Measurements from ENCODE around the gene TAC1. TPM values are rescaled to one million over a fixed set of nuclear protein-coding genes. Genes with fewer than 3 reads are reported as not detected.

Gene TAC1, protein sequence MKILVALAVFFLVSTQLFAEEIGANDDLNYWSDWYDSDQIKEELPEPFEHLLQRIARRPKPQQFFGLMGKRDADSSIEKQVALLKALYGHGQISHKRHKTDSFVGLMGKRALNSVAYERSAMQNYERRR
- total RNA-seq (2014; rRNA removed; shearing (Covaris generic)): not detected in 2 replicates
- total RNA-seq (2022): not detected in 2 replicates
- Bru-seq, nascent RNA: not detected
- BruChase-seq, experiment 1, labeled RNA remaining after a 6-hour chase: not detected
- not detected for BruChase-seq, experiment 2, labeled RNA remaining after a 2-hour chase
- long read RNA-seq: 0 reads

DNA sequence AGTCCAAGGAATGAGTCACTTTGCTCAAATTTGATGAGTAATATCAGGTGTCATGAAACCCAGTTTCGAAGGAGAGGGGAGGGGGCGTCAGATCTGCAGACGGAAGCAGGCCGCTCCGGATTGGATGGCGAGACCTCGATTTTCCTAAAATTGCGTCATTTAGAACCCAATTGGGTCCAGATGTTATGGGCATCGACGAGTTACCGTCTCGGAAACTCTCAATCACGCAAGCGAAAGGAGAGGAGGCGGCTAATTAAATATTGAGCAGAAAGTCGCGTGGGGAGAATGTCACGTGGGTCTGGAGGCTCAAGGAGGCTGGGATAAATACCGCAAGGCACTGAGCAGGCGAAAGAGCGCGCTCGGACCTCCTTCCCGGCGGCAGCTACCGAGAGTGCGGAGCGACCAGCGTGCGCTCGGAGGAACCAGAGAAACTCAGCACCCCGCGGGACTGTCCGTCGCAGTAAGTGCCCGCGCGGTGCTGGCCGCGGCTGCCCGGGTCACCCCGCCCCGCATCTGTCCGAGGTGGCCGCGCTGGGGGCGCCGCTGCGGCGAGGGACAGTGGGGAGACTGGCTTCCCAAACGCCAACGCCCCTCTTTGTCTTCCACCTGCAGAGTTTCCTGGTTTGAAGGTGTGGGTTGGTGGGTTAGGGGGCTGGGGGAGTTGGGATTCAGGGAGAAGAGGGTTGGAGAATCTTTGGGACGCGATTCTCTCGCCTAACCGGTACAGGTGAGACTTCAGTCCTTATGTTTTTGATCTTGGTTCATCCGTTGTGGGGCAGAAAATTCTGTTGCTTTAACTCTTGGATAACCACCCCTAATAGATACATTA lies at the start of gene TAC1:
TSS of gene TAC1 (plus strand) at position 351 of the 829 bp plus-strand sequence. CDS start 527 bp downstream, outside the sequence.
- Histone ChIP-seq H2AFZ (ENCODE audit: low read length) (no peak within 1 kb of the TSS), H3K36me3 (ENCODE audit: insufficient read depth, low read length) (no peaks in the 10 kb centered on the region), H3K9me2 (ENCODE audit: insufficient read depth, low read length) (no peaks in the 10 kb centered on the region), H4K20me1 (ENCODE audit: insufficient read depth, low read length) (no peaks in the 10 kb centered on the region), H3K4me1 (ENCODE audit: insufficient read depth, low read length, poor library complexity, severe bottlenecking) (no peaks in the 10 kb centered on the region), H3K79me2 (ENCODE audit: insufficient read depth, low read depth, low read length) (no peaks in the 10 kb centered on the region), H3K4me2 (ENCODE audit: low read length) (no peak within 1 kb of the TSS), H3K4me3 (ENCODE audit: low read depth, low read length, poor library complexity, severe bottlenecking) (no peak within 1 kb of the TSS), H3K9me3 (ENCODE audit: low read length) (no peaks in the 10 kb centered on the region), H3K27ac (ENCODE audit: low read depth, low read length, poor library complexity, severe bottlenecking) (no peak within 1 kb of the TSS)
- ChIA-PET POLR2A (no interaction called here), CTCF (ENCODE audit: unreplicated experiment) (no interaction called here)
- no peak for DNase-seq (ENCODE audit: low spot score)
- intact Hi-C loops (cut with micrococcal nuclease; ENCODE audit: unreplicated experiment): no loop called here
- no TSS peak for BruUV-seq (replicated peaks)
- TF ChIP-seq EZH2phosphoT487 (IDR thresholded peaks at IDR 0.05; ENCODE audit: borderline replicate concordance, low read depth, low read length) (no peak), CTCF (conservative IDR thresholded peaks at IDR 0.05; ENCODE audit: low read length) (no peak)

DNA sequence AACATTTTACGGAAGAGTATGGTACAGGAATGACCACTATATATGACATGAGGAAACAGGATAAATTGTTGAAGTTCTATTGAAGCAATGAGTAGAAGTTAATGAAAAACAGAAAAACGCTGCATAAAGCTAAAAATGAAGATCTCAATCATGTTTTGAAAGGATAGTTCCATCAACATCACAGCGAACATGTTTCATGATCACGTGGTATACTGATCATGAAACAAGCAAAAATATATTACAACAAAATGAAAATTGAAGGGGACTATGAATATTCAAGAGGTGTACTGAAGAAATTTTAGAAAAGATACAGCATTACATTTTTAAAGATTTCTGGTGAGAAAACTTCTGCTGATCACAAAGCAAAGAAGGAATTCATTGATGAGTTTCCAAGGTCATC lies 45.9 kb upstream of the TAC1 start:
- intact Hi-C loops (cut with micrococcal nuclease; ENCODE audit: unreplicated experiment): no loop called here
- BruUV-seq (replicated peaks): no TSS peak
- no peaks in the 10 kb centered on the region for H3K36me3 ChIP-seq (ENCODE audit: insufficient read depth, low read length)

More for the DNA sequence above, 45.9 kb upstream of the TAC1 start:
- no peaks in the 10 kb centered on the region for H3K9me2 ChIP-seq (ENCODE audit: insufficient read depth, low read length)
- no peaks in the 10 kb centered on the region for H3K79me2 ChIP-seq (ENCODE audit: insufficient read depth, low read depth, low read length)
- no peaks in the 10 kb centered on the region for H3K4me1 ChIP-seq (ENCODE audit: insufficient read depth, low read length, poor library complexity, severe bottlenecking)
- no peak overlapping the region for H3K4me3 ChIP-seq (ENCODE audit: low read depth, low read length, poor library complexity, severe bottlenecking)
- CTCF ChIA-PET (ENCODE audit: unreplicated experiment): no interaction called here
- TF ChIP-seq CTCF (conservative IDR thresholded peaks at IDR 0.05; ENCODE audit: low read length) (no peak), EZH2phosphoT487 (IDR thresholded peaks at IDR 0.05; ENCODE audit: borderline replicate concordance, low read depth, low read length) (no peak)
- no peaks in the 10 kb centered on the region for H4K20me1 ChIP-seq (ENCODE audit: insufficient read depth, low read length)
- no peak overlapping the region for H3K4me2 ChIP-seq (ENCODE audit: low read length)
- no peaks in the 10 kb centered on the region for H3K9me3 ChIP-seq (ENCODE audit: low read length)
- no peak overlapping the region for H3K27ac ChIP-seq (ENCODE audit: low read depth, low read length, poor library complexity, severe bottlenecking)
- H2AFZ ChIP-seq (ENCODE audit: low read length): no peak overlapping the region
- POLR2A ChIA-PET: no interaction called here
- no peak for DNase-seq (ENCODE audit: low spot score)

Data from OCI-LY7 (cell line).